ENCODE data around the gene BCCIP. TPM values are rescaled to one million over a fixed set of nuclear protein-coding genes. Genes with fewer than 3 reads are reported as not detected.

BCCIP gene
- total RNA-seq, 1 donor from 2014 or later = 81.5 TPM

DNA sequence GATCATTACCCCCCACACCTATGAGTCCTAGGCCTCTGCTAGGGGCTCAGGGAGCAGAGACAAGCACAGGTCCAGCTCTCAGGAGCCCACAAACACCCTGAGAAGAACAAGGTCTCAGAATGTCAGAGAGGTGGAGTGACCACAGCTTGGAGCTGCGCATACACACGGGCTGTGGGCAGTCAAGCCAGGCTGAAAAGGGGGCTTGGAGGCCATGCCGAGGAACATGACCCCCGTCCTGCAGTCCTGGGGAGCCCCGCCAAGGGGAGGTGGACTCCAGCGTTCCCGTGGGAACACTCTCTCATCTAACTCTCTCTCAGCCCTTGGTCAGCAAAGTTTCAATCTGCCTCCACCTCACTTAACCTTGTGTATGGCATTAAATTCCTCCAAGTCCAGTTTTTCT lies 39.9 kb upstream of the BCCIP start:
- TF ChIP-seq CTCF (conservative IDR thresholded peaks at IDR 0.05) = no peak
- no peak overlapping the region for H3K27ac Mint-ChIP-seq

DNA sequence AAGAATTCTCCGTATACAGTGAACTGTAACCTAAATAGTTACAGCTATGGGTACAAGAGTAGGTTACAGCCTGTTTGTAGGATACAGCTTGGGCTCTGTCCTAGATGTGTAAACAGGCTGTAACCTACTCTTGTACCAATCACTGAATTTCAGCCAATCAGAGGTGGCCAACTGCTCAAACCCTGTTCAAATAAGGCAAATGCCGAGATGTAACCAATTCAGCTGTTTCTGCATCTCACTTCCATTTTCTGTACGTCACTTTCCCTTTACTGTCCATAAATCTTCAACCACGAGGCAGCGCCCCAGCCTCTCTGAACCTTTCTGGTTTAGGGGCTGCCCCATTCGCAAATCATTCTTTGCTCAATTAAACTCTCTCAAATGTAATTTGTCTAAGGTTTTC lies 39.4 kb upstream of the BCCIP start:
- H3K27ac Mint-ChIP-seq = no peak overlapping the region
- H3K36me3 Mint-ChIP-seq = peaks cover 12% of the 10 kb centered on the region
- no peak for TF ChIP-seq CTCF (conservative IDR thresholded peaks at IDR 0.05)
- DNase-seq (ENCODE audit: extremely low spot score, unreplicated experiment) = no peak
- H3K27me3 Mint-ChIP-seq = no peaks in the 10 kb centered on the region
- H3K9me3 Mint-ChIP-seq = no peaks in the 10 kb centered on the region
- H3K4me3 Mint-ChIP-seq = no peak overlapping the region
- no peaks in the 10 kb centered on the region for H3K4me1 Mint-ChIP-seq (ENCODE audit: unreplicated experiment)

More for the DNA sequence above, 39.9 kb upstream of the BCCIP start:
- no peak overlapping the region for H3K4me3 Mint-ChIP-seq
- no peaks in the 10 kb centered on the region for H3K4me1 Mint-ChIP-seq (ENCODE audit: unreplicated experiment)
- H3K27me3 Mint-ChIP-seq = no peaks in the 10 kb centered on the region
- DNase-seq (ENCODE audit: extremely low spot score, unreplicated experiment) = peak; percentile 51
- peaks cover 12% of the 10 kb centered on the region for H3K36me3 Mint-ChIP-seq
- H3K9me3 Mint-ChIP-seq = no peaks in the 10 kb centered on the region

GRCh38 chr10:125785791-125786190 lies 37.6 kb upstream of the BCCIP start:
- Mint-ChIP-seq H3K36me3 (peaks cover 17% of the 10 kb centered on the region), H3K27ac (no peak overlapping the region), H3K4me3 (no peak overlapping the region), H3K9me3 (no peaks in the 10 kb centered on the region), H3K27me3 (no peaks in the 10 kb centered on the region), H3K4me1 (ENCODE audit: unreplicated experiment) (no peaks in the 10 kb centered on the region)
- no peak for TF ChIP-seq CTCF (conservative IDR thresholded peaks at IDR 0.05)
- DNase-seq (ENCODE audit: extremely low spot score, unreplicated experiment) = no peak

DNA sequence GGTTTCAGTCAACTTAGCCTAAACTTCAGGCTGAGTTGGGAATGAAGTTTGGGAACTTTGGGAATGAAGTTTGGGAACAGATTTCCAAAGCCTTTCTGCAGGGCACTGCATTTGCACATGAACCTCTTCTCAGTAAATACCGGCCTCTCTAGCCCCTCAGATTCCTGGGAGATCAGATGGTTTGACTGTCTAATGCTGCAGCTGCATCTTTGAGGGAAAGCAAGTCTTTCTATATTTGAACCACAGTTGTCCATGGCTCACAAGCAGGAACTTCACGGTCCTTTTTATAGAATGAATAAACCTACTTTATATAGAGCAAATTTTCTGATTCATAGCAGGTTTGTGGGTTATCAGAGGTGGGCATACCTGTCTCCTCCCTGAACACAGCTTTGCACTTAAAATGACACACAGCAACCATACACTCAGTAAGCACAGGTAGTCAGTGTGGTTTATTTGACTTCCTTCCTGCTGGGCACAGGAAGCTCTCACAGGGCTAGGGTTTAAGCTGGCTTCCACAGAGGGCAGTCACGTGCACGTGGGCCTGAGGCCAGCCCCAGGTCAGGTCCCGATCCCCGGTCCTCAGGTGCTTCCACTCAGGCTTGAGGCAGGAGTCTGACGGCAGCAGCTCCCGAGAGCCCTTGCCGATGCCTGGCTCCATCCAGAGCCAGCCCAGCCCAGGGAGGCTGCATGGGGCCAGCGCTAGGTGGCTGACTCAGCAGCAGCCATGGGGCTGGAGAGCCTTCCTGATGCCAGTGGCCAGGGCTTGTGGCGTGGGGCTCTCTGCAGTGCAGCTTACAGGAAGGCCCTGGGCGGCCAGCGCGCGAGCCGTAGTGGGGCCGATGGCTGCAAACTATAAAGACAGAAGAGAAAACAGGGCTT lies 35.0 kb upstream of the BCCIP start:
- H3K4me3 Mint-ChIP-seq = no peak overlapping the region
- H3K9me3 Mint-ChIP-seq = no peaks in the 10 kb centered on the region
- DNase-seq (ENCODE audit: extremely low spot score, unreplicated experiment) = peak; percentile 55
- TF ChIP-seq CTCF (conservative IDR thresholded peaks at IDR 0.05) = no peak
- H3K27me3 Mint-ChIP-seq = no peaks in the 10 kb centered on the region
- no peak overlapping the region for H3K27ac Mint-ChIP-seq
- H3K36me3 Mint-ChIP-seq = peaks cover 25% of the 10 kb centered on the region
- H3K4me1 Mint-ChIP-seq (ENCODE audit: unreplicated experiment) = no peaks in the 10 kb centered on the region

GRCh38 chr10:125792342-125793300 lies 30.7 kb upstream of the BCCIP start:
- Mint-ChIP-seq H3K27ac (no peak overlapping the region), H3K9me3 (no peaks in the 10 kb centered on the region), H3K36me3 (peaks cover 15% of the 10 kb centered on the region), H3K27me3 (no peaks in the 10 kb centered on the region), H3K4me1 (ENCODE audit: unreplicated experiment) (no peaks in the 10 kb centered on the region), H3K4me3 (no peak overlapping the region)
- no peak for TF ChIP-seq CTCF (conservative IDR thresholded peaks at IDR 0.05)
- no peak for DNase-seq (ENCODE audit: extremely low spot score, unreplicated experiment)

Measured in type B pancreatic cell (in vitro differentiated cells).